ENCODE measurements around the gene GADD45A.

Gene GADD45A

DNA sequence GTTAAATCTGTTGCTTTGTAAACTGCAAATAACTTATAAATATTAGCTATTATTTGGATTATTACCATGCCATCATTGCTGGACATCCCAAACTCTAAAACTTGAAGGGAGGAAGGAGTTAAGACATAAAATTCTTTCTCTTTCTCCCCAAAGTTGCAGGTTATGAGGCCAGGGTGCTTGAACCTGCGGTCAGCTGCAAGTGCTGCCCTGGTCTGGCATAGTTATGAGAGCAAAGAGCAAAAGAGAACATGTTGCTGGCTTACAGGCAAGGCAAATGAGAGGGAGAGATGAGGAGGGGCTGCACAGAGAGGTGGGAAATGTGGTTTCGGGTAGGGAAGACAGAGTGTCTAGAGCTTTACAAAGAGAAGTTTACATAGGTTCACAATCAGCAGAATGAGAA lies 30.8 kb downstream of the GADD45A start:
- H3K36me3 ChIP-seq (ENCODE audit: insufficient read depth, low read length), result no peaks in the 10 kb centered on the region
- H3K27ac ChIP-seq, result no peak overlapping the region
- no peak overlapping the region for H3K9ac ChIP-seq (ENCODE audit: insufficient read length)
- TF ChIP-seq FOXP2 (optimal IDR thresholded peaks at IDR 0.05; ENCODE audit: control extremely low read depth, extremely low read length, insufficient read depth) (no peak), POLR2AphosphoS5 (IDR thresholded peaks at IDR 0.05; ENCODE audit: borderline replicate concordance, low read depth, low read length) (no peak), EZH2 (IDR thresholded peaks at IDR 0.05) (no peak)
- no peaks in the 10 kb centered on the region for H3K9me3 ChIP-seq (ENCODE audit: low read depth, low read length)
- no peak overlapping the region for H3K4me3 ChIP-seq
- no peak for DNase-seq (ENCODE audit: low read depth, low spot score)

DNA sequence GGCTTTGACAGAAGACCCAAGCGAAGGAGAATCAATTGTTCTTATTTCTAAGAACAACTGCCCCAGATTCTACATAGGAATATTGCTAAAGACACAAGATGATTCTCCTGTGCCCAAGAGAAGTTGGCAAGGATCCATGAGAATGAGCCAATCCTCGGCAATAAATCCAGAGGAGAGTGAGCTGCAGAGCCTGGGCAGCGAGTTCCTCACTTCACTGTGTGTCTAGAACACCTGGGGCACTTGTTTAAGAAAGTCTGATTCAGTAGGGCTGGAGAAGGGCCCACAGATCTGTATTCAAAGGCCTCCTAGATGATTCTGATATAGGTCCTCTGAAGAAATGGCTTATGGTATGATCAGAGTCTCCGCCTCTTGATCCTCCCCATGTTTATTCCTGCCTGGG lies 31.8 kb downstream of the GADD45A start:
- Histone ChIP-seq H3K9ac (ENCODE audit: insufficient read length) (no peak overlapping the region), H3K36me3 (ENCODE audit: insufficient read depth, low read length) (no peaks in the 10 kb centered on the region), H3K27ac (no peak overlapping the region), H3K4me3 (no peak overlapping the region), H3K9me3 (ENCODE audit: low read depth, low read length) (no peaks in the 10 kb centered on the region)
- DNase-seq (ENCODE audit: low read depth, low spot score), result peak; percentile 6
- TF ChIP-seq POLR2AphosphoS5 (IDR thresholded peaks at IDR 0.05; ENCODE audit: borderline replicate concordance, low read depth, low read length) (no peak), FOXP2 (optimal IDR thresholded peaks at IDR 0.05; ENCODE audit: control extremely low read depth, extremely low read length, insufficient read depth) (no peak), EZH2 (IDR thresholded peaks at IDR 0.05) (no peak)

DNA sequence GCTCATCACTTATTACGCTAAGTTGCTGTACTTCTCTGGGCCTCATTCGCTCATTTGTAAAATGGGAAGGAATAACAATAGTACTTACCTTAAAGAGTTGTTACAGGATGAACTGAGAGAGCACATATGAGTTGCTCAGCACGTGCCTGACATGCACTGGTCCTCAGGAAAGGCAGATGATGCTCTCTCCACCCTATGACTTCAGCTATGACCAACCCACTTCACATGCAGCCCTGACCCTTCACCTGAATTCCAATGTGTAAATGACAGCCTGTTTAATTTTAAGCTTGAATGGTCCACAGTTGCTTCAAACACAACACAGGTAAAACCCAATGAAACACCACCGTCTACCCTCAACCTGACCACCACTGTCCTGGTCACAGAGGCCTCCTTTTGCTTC lies 32.9 kb downstream of the GADD45A start:
- H3K9ac ChIP-seq (ENCODE audit: insufficient read length), result no peak overlapping the region
- H3K27ac ChIP-seq, result no peak overlapping the region
- H3K9me3 ChIP-seq (ENCODE audit: low read depth, low read length), result no peaks in the 10 kb centered on the region
- no peak for TF ChIP-seq EZH2 (IDR thresholded peaks at IDR 0.05)
- TF ChIP-seq POLR2AphosphoS5 (IDR thresholded peaks at IDR 0.05; ENCODE audit: borderline replicate concordance, low read depth, low read length), result no peak
- no peak for DNase-seq (ENCODE audit: low read depth, low spot score)
- H3K4me3 ChIP-seq, result no peak overlapping the region
- no peaks in the 10 kb centered on the region for H3K36me3 ChIP-seq (ENCODE audit: insufficient read depth, low read length)

DNA sequence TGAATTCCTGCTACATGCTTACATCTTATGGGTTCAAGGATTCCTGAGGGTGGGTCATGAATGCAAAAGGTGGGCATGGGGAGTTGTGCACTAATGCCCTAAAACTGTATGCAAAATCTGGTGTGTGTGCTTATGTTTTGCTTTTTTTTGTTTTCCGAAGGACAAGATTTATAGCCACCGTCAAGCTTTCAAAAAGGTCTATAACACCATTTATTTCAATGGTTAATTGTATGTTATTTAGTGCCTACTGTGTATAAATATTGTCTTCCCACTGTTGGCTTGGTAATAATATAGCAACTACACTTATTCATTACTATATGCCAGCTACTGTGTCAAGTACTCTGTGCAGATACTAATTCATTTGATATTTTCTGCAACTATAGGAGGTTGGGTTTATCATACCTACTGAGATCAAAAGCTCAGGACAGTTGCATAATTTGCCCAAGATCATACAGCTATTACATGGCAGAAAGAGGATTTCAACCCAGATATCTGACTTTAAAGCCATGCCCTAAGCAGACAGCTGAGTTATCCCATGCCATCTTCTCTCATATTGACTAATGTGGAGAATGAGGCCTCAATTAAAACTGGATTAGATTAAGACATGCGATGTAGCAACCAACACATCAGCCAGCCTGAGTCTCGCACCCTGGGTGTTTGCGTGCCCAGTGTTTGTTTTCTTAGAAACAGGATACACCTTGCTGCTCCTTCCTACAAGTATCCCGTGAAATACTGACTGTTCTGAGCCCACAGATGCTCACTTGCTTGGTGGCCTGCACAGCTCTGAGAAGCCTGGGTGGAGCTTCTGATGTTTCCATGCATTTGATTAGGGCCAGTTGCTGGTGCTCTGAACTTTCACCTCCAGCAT lies 34.6 kb downstream of the GADD45A start:
- no peaks in the 10 kb centered on the region for H3K9me3 ChIP-seq (ENCODE audit: low read depth, low read length)
- H3K27ac ChIP-seq, result no peak overlapping the region
- H3K4me3 ChIP-seq, result no peak overlapping the region
- no peak for DNase-seq (ENCODE audit: low read depth, low spot score)
- no peak overlapping the region for H3K9ac ChIP-seq (ENCODE audit: insufficient read length)
- H3K36me3 ChIP-seq (ENCODE audit: insufficient read depth, low read length), result no peaks in the 10 kb centered on the region
- TF ChIP-seq EZH2 (IDR thresholded peaks at IDR 0.05), result no peak
- no peak for TF ChIP-seq FOXP2 (optimal IDR thresholded peaks at IDR 0.05; ENCODE audit: control extremely low read depth, extremely low read length, insufficient read depth)
- no peak for TF ChIP-seq POLR2AphosphoS5 (IDR thresholded peaks at IDR 0.05; ENCODE audit: borderline replicate concordance, low read depth, low read length)

DNA sequence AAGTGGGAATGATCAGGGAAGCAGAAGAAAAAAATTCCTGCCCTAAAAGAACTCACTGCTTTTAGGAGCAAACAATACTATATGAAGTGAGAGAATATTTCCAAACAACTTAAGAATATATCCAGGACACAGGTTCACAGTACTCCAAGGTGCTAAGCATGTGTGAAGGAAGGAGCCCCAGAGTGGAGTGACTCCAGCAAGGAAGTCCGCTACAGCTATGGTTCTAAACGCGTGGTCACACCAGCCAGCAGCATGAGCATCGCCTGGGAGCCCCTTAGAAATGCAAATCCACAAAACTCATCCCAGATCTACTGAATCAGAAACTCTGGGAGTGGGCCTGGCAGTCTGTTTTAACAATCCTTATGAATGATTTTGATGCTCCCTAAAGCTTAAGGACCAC lies 36.1 kb downstream of the GADD45A start:
- Histone ChIP-seq H3K4me3 (no peak overlapping the region), H3K36me3 (ENCODE audit: insufficient read depth, low read length) (no peaks in the 10 kb centered on the region), H3K9ac (ENCODE audit: insufficient read length) (no peak overlapping the region), H3K27ac (no peak overlapping the region), H3K9me3 (ENCODE audit: low read depth, low read length) (no peaks in the 10 kb centered on the region)
- TF ChIP-seq EZH2 (IDR thresholded peaks at IDR 0.05) (no peak), POLR2AphosphoS5 (IDR thresholded peaks at IDR 0.05; ENCODE audit: borderline replicate concordance, low read depth, low read length) (no peak), FOXP2 (optimal IDR thresholded peaks at IDR 0.05; ENCODE audit: control extremely low read depth, extremely low read length, insufficient read depth) (no peak)
- no peak for DNase-seq (ENCODE audit: low read depth, low spot score)

DNA sequence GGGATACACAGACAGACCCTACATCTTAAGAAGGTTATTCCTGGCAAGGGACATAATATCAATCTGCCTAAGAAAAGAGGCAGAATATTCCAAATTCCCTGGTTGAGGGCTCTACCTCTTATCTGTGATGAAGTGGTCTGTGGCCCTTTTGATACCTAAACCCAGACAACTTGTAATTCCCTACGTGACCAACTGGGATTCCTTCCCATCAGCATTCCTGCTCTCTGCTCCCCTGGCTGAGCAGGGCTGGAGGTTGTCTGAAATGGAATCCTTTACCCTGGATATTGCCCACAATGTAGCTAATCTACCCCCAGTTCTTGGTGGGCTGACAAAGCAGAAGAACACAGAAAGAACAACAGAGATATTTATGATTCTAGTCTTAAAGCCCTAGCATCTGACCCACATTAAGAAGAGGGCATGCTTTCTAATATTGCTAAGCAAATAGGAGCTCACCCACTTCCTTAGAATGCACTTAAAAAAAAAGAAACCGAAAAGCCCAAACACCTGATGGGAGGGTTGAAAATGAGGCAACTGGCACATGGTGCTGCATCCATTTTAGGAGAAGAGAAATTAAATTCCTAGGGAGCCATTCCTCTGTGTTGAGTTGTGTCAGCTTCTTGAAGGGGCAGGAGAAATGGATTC lies 36.8 kb downstream of the GADD45A start:
- Histone ChIP-seq H3K27ac (no peak overlapping the region), H3K9ac (ENCODE audit: insufficient read length) (no peak overlapping the region), H3K4me3 (no peak overlapping the region), H3K9me3 (ENCODE audit: low read depth, low read length) (no peaks in the 10 kb centered on the region), H3K36me3 (ENCODE audit: insufficient read depth, low read length) (no peaks in the 10 kb centered on the region)
- TF ChIP-seq POLR2AphosphoS5 (IDR thresholded peaks at IDR 0.05; ENCODE audit: borderline replicate concordance, low read depth, low read length) (no peak), FOXP2 (optimal IDR thresholded peaks at IDR 0.05; ENCODE audit: control extremely low read depth, extremely low read length, insufficient read depth) (no peak)
- DNase-seq (ENCODE audit: low read depth, low spot score), result no peak

DNA sequence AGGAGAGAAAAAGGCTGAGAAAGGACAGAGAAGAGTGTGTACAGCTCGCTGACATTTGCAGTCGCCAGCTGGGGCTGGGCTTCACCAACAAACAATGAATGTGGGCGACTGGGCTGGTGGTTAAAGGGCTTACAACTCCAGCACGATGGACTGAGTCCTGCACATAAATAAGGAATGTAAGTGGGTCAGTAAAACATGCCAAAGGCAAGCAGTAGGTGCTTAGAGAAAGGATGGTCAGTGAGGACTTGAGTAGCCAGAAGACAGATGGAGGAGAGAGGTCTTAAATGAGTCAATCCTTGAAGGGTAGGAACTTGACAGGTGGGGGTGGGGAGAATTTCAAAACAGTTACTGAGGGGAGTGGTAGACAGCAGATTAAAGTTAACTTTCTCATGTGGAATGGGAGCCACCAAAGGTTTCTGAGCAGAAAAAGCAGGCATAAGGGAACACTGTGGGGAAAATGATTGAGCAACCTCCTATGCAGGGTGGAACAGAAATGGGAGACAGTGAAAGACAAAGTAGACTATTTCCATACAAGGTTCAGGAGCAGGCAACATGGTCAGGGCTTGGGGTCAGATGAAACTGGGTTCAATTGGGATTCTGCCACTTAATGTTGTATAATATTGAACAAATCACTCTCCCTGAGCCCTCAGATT lies 37.4 kb downstream of the GADD45A start:
- H3K36me3 ChIP-seq (ENCODE audit: insufficient read depth, low read length), result no peaks in the 10 kb centered on the region
- no peak overlapping the region for H3K27ac ChIP-seq
- no peak overlapping the region for H3K4me3 ChIP-seq
- no peak for TF ChIP-seq FOXP2 (optimal IDR thresholded peaks at IDR 0.05; ENCODE audit: control extremely low read depth, extremely low read length, insufficient read depth)
- TF ChIP-seq POLR2AphosphoS5 (IDR thresholded peaks at IDR 0.05; ENCODE audit: borderline replicate concordance, low read depth, low read length), result no peak
- TF ChIP-seq EZH2 (IDR thresholded peaks at IDR 0.05), result no peak
- H3K9me3 ChIP-seq (ENCODE audit: low read depth, low read length), result no peaks in the 10 kb centered on the region
- no peak for DNase-seq (ENCODE audit: low read depth, low spot score)
- no peak overlapping the region for H3K9ac ChIP-seq (ENCODE audit: insufficient read length)

DNA sequence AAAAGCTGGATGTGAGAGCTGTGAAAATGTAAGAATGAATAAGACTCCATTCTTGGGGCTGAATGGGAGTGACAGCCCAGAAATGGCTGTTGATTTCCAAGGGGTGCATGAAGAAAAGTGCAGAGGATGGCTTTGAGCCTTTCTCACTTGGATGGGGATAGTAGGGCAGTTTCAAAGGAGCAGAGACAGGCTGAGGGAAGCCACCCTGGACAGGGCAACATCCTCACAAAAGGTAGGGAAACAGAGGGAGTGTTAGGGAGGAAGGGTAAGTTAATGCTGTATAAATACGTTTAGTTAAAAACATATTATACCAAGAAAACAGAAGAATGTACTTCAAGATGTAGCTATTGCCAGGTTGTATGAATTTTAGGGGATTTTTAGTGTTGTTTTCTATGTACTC lies 38.1 kb downstream of the GADD45A start:
- no peak overlapping the region for H3K4me3 ChIP-seq
- H3K9ac ChIP-seq (ENCODE audit: insufficient read length), result no peak overlapping the region
- TF ChIP-seq EZH2 (IDR thresholded peaks at IDR 0.05) (no peak), POLR2AphosphoS5 (IDR thresholded peaks at IDR 0.05; ENCODE audit: borderline replicate concordance, low read depth, low read length) (no peak), FOXP2 (optimal IDR thresholded peaks at IDR 0.05; ENCODE audit: control extremely low read depth, extremely low read length, insufficient read depth) (no peak)
- DNase-seq (ENCODE audit: low read depth, low spot score), result no peak
- no peaks in the 10 kb centered on the region for H3K9me3 ChIP-seq (ENCODE audit: low read depth, low read length)
- H3K27ac ChIP-seq, result no peak overlapping the region
- H3K36me3 ChIP-seq (ENCODE audit: insufficient read depth, low read length), result no peaks in the 10 kb centered on the region

Data from SK-N-MC (cell line).